PFSK-1 (cell line): ENCODE measurements around the gene RBL2.

Experiments used
- FOXP2 ChIP-seq: optimal IDR thresholded peaks from 2 replicates; pipeline ENCODE3; 2011; ENCODE audit warnings: borderline replicate concordance, control low read depth, inconsistent platforms; ENCODE audit not compliant: insufficient read depth; ENCODE audit errors: extremely low read length, extremely low read depth
- POLR2AphosphoS5 ChIP-seq: IDR thresholded peaks from 2 replicates; pipeline ENCODE4 v1.6.1; 2012; ENCODE audit warnings: low read depth, mild to moderate bottlenecking, control low read depth, low read length, moderate library complexity
- REST ChIP-seq, 2 experiments: IDR thresholded peaks; 2 replicates each; pipeline versions ENCODE4 v1.6.1 to v1.8.0; 2011 to 2012; ENCODE audit warnings: low read depth in 2 of 2, low read length in 2 of 2, control low read depth in 1 of 2, inconsistent platforms in 1 of 2, mild to moderate bottlenecking in 1 of 2, moderate library complexity in 1 of 2; ENCODE audit not compliant: insufficient read depth in 1 of 2
- SIN3A ChIP-seq: IDR thresholded peaks from 2 replicates; pipeline ENCODE4 v1.6.1; 2012; ENCODE audit warnings: mild to moderate bottlenecking, low read length, moderate library complexity, borderline replicate concordance; ENCODE audit not compliant: insufficient read depth
- TAF1 ChIP-seq: IDR thresholded peaks from 2 replicates; pipeline ENCODE4 v1.6.1; 2012; ENCODE audit warnings: low read length, control low read depth, borderline replicate concordance; ENCODE audit not compliant: insufficient read depth

Gene RBL2

GRCh38 chr16:53507464-53508179 is 73.4 kb downstream of the RBL2 start:
- TF ChIP-seq SIN3A (no peak), REST (IDR thresholded peaks at IDR 0.05; ENCODE audit: insufficient read depth in 1 of 2, low read depth in 2 of 2, low read length in 2 of 2) (no peak), FOXP2 (no peak), TAF1 (no peak), POLR2AphosphoS5 (no peak)

- TF ChIP-seq SIN3A (no peak), FOXP2 (no peak), REST (IDR thresholded peaks at IDR 0.05; ENCODE audit: insufficient read depth in 1 of 2, low read depth in 2 of 2, low read length in 2 of 2) (no peak), TAF1 (no peak), POLR2AphosphoS5 (no peak)
Measured at GRCh38 chr16:53509906-53510703, 75.8 kb downstream of the RBL2 start.

GRCh38 chr16:53510704-53511070 is 76.4 kb downstream of the RBL2 start:
- TF ChIP-seq SIN3A (no peak), TAF1 (no peak), POLR2AphosphoS5 (no peak), REST (IDR thresholded peaks at IDR 0.05; ENCODE audit: insufficient read depth in 1 of 2, low read depth in 2 of 2, low read length in 2 of 2) (no peak), FOXP2 (no peak)

- TF ChIP-seq POLR2AphosphoS5 (no peak), TAF1 (no peak), SIN3A (no peak), REST (IDR thresholded peaks at IDR 0.05; ENCODE audit: insufficient read depth in 1 of 2, low read depth in 2 of 2, low read length in 2 of 2) (no peak), FOXP2 (no peak)
Measured at GRCh38 chr16:53511084-53511402, 76.8 kb downstream of the RBL2 start.
